HG03354 (cell line): ENCODE results near the gene ABHD6.
"Not testable (repeated sequence)": the region's sequence is repeated elsewhere in the genome, so short reads cannot be mapped to it uniquely, and the experiment has no call there.

Source experiments
- ATAC-seq: cut with Tn5 transposase; IDR thresholded peaks from one replicate; pipeline ENCODE4 v1.9.1; 2021; ENCODE audit warnings: mild to moderate bottlenecking; ENCODE audit not compliant: unreplicated experiment, poor library complexity, severe bottlenecking

The ABHD6 gene

GRCh38 chr3:58267543-58267942 is 30.0 kb downstream of the ABHD6 start:
- ATAC-seq: not testable (repeated sequence)

- no peak for ATAC-seq
Observed at GRCh38 chr3:58269356-58269755, 31.8 kb downstream of the ABHD6 start.

- ATAC-seq: no peak
Observed at GRCh38 chr3:58270485-58270884, 32.9 kb downstream of the ABHD6 start.

- ATAC-seq: no peak
Observed at GRCh38 chr3:58271901-58272501, 34.4 kb downstream of the ABHD6 start.

- no peak for ATAC-seq
Observed at GRCh38 chr3:58272891-58273290, 35.3 kb downstream of the ABHD6 start.

GRCh38 chr3:58273362-58273761 is 35.8 kb downstream of the ABHD6 start:
- ATAC-seq: not testable (repeated sequence)

- no peak for ATAC-seq
Observed at GRCh38 chr3:58274027-58274614, 36.5 kb downstream of the ABHD6 start.

GRCh38 chr3:58281069-58281468 is 43.5 kb downstream of the ABHD6 start:
- ATAC-seq: no peak

- no peak for ATAC-seq
Observed at GRCh38 chr3:58285334-58285733, 47.7 kb downstream of the ABHD6 start.

- ATAC-seq: no peak
Observed at GRCh38 chr3:58287354-58287753, 49.8 kb downstream of the ABHD6 start.

- ATAC-seq: no peak
Observed at GRCh38 chr3:58288011-58288728, 50.6 kb downstream of the ABHD6 start.

GRCh38 chr3:58288964-58289613 is 51.5 kb downstream of the ABHD6 start:
- not testable (repeated sequence) for ATAC-seq

GRCh38 chr3:58290446-58290845 is 52.9 kb downstream of the ABHD6 start:
- not testable (repeated sequence) for ATAC-seq

GRCh38 chr3:58291671-58292338 is 54.2 kb downstream of the ABHD6 start:
- ATAC-seq: no peak

GRCh38 chr3:58292866-58293265 is 55.3 kb downstream of the ABHD6 start:
- ATAC-seq: no peak

- ATAC-seq: no peak
Observed at GRCh38 chr3:58293516-58293915, 55.9 kb downstream of the ABHD6 start.

- no peak for ATAC-seq
Observed at GRCh38 chr3:58296269-58296668, 58.7 kb downstream of the ABHD6 start.

- ATAC-seq: no peak
Observed at GRCh38 chr3:58296843-58297242, 59.3 kb downstream of the ABHD6 start.

- ATAC-seq: no peak
Observed at GRCh38 chr3:58298190-58298589, 60.6 kb downstream of the ABHD6 start.

- no peak for ATAC-seq
Observed at GRCh38 chr3:58299075-58299474, 61.5 kb downstream of the ABHD6 start.
